Stimulated activated CD4-positive, alpha-beta T cell treated with anti-CD3 and anti-CD28 coated beads, Interleukin-2, amount 100 ng/mL, for 24 hours (primary cell): ENCODE data around the gene PNRC1.
"Not testable (repeated sequence)": the region's sequence is repeated elsewhere in the genome, so short reads cannot be mapped to it uniquely, and the experiment has no call there.

ENCODE experiments used
- DNase-seq, 2 donors: peaks; one replicate each; pipeline ENCODE4 v3.0.0-alpha.2; 2020

Gene PNRC1

GRCh38 chr6:89116702-89117101 lies 36.2 kb downstream of the PNRC1 start:
- no peak for DNase-seq

GRCh38 chr6:89117211-89118108 lies 36.9 kb downstream of the PNRC1 start, which contains the start of gene SRSF12:
Gene SRSF12 (minus strand): TSS chr6:89118071. CDS start chr6:89117887, 184 bp downstream.
- DNase-seq, result peak; percentile 34 to 50

- no peak for DNase-seq
These were observed 38.4 kb downstream of the PNRC1 start for GRCh38 chr6:89118931-89119330.

- no peak for DNase-seq
These were observed 39.8 kb downstream of the PNRC1 start for GRCh38 chr6:89120371-89120770.

GRCh38 chr6:89121934-89122333 lies 41.4 kb downstream of the PNRC1 start:
- DNase-seq, result no peak

GRCh38 chr6:89122625-89123024 lies 42.1 kb downstream of the PNRC1 start:
- DNase-seq, result no peak

GRCh38 chr6:89128256-89128671 lies 47.7 kb downstream of the PNRC1 start:
- not testable (repeated sequence) for DNase-seq

- DNase-seq, result no peak
These were observed 51.0 kb downstream of the PNRC1 start for GRCh38 chr6:89131599-89131998.

- DNase-seq, result no peak
These were observed 51.5 kb downstream of the PNRC1 start for GRCh38 chr6:89132057-89132456.

- DNase-seq, result no peak
These were observed 53.4 kb downstream of the PNRC1 start for GRCh38 chr6:89133981-89134380.

- no peak for DNase-seq
These were observed 54.2 kb downstream of the PNRC1 start for GRCh38 chr6:89134723-89135122.
